GM23248 (cell line): ENCODE results near the gene VEGFC.

Source experiments
- EZH2 ChIP-seq: fragments of 200-600 bp; sonication (generic); IDR thresholded peaks from 2 replicates; pipeline ENCODE4 v1.6.1; 2018; ENCODE audit warnings: antibody characterized with exemption, mild to moderate bottlenecking; ENCODE audit not compliant: insufficient read depth, poor library complexity, severe bottlenecking
- EZH2phosphoT487 ChIP-seq: fragments of 200-600 bp; sonication (generic); IDR thresholded peaks from 2 replicates; pipeline ENCODE4 v1.6.1; 2018; ENCODE audit warnings: antibody characterized with exemption, moderate library complexity, mild to moderate bottlenecking, low read depth; ENCODE audit not compliant: insufficient read depth

- TF ChIP-seq EZH2 = no peak
- no peak for TF ChIP-seq EZH2phosphoT487
Observed at GRCh38 chr4:176671532-176671931, 121.2 kb downstream of the VEGFC start.
